ENCODE measurements around the gene ISLR. TPM values are rescaled to one million over a fixed set of nuclear protein-coding genes. Genes with fewer than 3 reads are reported as not detected.

The ISLR gene
- total and polyA plus RNA-seq, 9 of the 15 experiments (the other 6 are each of a cell fraction or from before 2014, with no cell fraction given): not detected

GRCh38 chr15:74127255-74127953 lies 46.1 kb upstream of the ISLR start (continued):
- no peak for TF ChIP-seq NCOA4 (IDR thresholded peaks at IDR 0.05; ENCODE audit: partially characterized antibody)
- TF ChIP-seq MAZ (CRISPR knock-in tag; conservative IDR thresholded peaks at IDR 0.05 in 1 of 2, IDR thresholded peaks at IDR 0.05 in 1 of 2): peak in 1 of 2 experiments; percentile 69; a peak in 2 of 4 replicates
- TF ChIP-seq REST (IDR thresholded peaks at IDR 0.05; ENCODE audit: borderline replicate concordance): peak; percentile 97
- TF ChIP-seq REST (CRISPR knock-in tag; IDR thresholded peaks at IDR 0.05; ENCODE audit: low read depth): no peak
- TF ChIP-seq ARID2 (IDR thresholded peaks at IDR 0.05): peak; percentile 43; the same call in 1 of the 2 replicates
- TF ChIP-seq ZKSCAN1 (IDR thresholded peaks at IDR 0.05; ENCODE audit: low read depth, low read length): peak; percentile 64; the same call in 1 of the 2 replicates
- TF ChIP-seq SMC3 (conservative IDR thresholded peaks at IDR 0.05; ENCODE audit: insufficient read depth, low read depth, low read length): peak; percentile 94
- peak; percentile 26; the same call in 1 of the 2 replicates for TF ChIP-seq JUND (IDR thresholded peaks at IDR 0.05; ENCODE audit: borderline replicate concordance, low read depth, low read length)
- no peak; the same call in 2 of the 3 replicates for TF ChIP-seq JUND (tag; IDR thresholded peaks at IDR 0.05; ENCODE audit: borderline replicate concordance, low read depth, low read length)
- peak; percentile 27; the same call in 1 of the 2 replicates for TF ChIP-seq ZC3H11A (IDR thresholded peaks at IDR 0.05; ENCODE audit: low read depth, low read length)
- no peak for TF ChIP-seq EZH2 (IDR thresholded peaks at IDR 0.05; ENCODE audit: borderline replicate concordance, low read depth, low read length)
- peak; percentile 84 for TF ChIP-seq RB1 (IDR thresholded peaks at IDR 0.05; ENCODE audit: low read depth)
- TF ChIP-seq KLF16 (IDR thresholded peaks at IDR 0.05): peak; percentile 64
- TF ChIP-seq POLR2H (tag; IDR thresholded peaks at IDR 0.05; ENCODE audit: low read depth): no peak
- peak; percentile 14; the same call in 1 of the 2 replicates for TF ChIP-seq MYC (IDR thresholded peaks at IDR 0.05; ENCODE audit: low read depth, low read length)
- TF ChIP-seq MYC (CRISPR knock-in tag; IDR thresholded peaks at IDR 0.05; ENCODE audit: borderline replicate concordance, low read depth): no peak
- TF ChIP-seq MCM3 (IDR thresholded peaks at IDR 0.05): no peak
- TF ChIP-seq, protein P1, sequence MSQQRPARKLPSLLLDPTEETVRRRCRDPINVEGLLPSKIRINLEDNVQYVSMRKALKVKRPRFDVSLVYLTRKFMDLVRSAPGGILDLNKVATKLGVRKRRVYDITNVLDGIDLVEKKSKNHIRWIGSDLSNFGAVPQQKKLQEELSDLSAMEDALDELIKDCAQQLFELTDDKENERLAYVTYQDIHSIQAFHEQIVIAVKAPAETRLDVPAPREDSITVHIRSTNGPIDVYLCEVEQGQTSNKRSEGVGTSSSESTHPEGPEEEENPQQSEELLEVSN (IDR thresholded peaks at IDR 0.05; ENCODE audit: borderline replicate concordance in 1 of 2, extremely low read depth in 1 of 2, insufficient read depth in 1 of 2, insufficient read length in 1 of 2, low read depth in 1 of 2, low read length in 1 of 2, poor library complexity in 1 of 2, severe bottlenecking in 1 of 2): peak in 1 of 2 experiments; percentile 15
- TF ChIP-seq TEAD1 (CRISPR knock-in tag; IDR thresholded peaks at IDR 0.05): 0 out of 4 replicates have a peak, but pooled peaks of 1 of the 2 experiments have one; percentile 28
